GM21619 (cell line): Measurements from ENCODE around the gene RNF32.
"Not testable (repeated sequence)": the region's sequence is repeated elsewhere in the genome, so short reads cannot be mapped to it uniquely, and the experiment has no call there.

ENCODE experiments used
- ATAC-seq: cut with Tn5 transposase; IDR thresholded peaks from one replicate; pipeline ENCODE4 v1.9.1; 2021; ENCODE audit not compliant: unreplicated experiment

RNF32 gene

GRCh38 chr7:156673454-156673853 lies 32.9 kb downstream of the RNF32 start:
- no peak for ATAC-seq

- no peak for ATAC-seq
These were observed 33.3 kb downstream of the RNF32 start for GRCh38 chr7:156673902-156674301.

GRCh38 chr7:156675721-156676120 lies 35.1 kb downstream of the RNF32 start:
- ATAC-seq = no peak

- ATAC-seq = no peak
These were observed 35.7 kb downstream of the RNF32 start for GRCh38 chr7:156676263-156676662.

GRCh38 chr7:156677374-156678054 lies 36.9 kb downstream of the RNF32 start:
- no peak for ATAC-seq

GRCh38 chr7:156680281-156680680 lies 39.7 kb downstream of the RNF32 start:
- ATAC-seq = no peak

DNA sequence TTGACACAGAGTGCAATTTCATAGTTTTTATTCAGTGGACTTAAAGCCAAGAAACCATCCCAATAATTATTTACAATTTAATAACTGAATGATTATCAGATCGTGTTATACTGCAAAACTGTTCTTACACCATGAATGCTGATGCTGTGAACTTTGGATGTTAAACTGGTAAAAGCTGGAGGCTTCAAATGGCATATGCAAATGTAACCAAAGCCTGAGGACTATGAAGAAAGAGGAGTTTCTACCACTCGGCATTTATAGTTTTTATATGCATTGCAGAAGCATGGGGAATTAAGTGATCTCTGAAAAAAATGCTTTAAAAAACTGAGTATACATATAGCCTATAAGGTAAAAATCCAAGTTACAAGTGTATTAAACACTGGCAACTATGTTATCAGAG lies 42.4 kb downstream of the RNF32 start:
- ATAC-seq = no peak

- no peak for ATAC-seq
These were observed 43.7 kb downstream of the RNF32 start for GRCh38 chr7:156684251-156684650.

DNA sequence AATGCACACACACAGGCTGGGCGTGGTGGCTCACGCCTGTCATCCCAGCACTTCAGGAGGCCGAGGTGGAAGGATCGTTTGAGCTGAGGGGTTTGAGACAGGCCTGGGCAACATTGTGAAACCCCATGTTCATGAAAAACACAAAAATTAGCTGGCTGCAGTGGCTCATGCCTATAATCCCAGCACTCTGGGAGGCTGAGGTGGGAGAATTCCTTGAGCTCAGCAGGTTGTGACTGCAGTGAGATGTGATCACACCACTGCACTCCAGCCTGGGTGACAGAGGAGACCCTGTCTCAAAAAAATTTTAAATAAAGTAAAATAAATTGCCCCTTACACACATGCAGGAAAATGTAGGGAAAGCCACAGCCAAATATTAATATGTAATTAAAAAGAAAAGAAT lies 44.1 kb downstream of the RNF32 start:
- no peak for ATAC-seq

- ATAC-seq = no peak
These were observed 51.2 kb downstream of the RNF32 start for GRCh38 chr7:156691764-156692163.

GRCh38 chr7:156692849-156693248 lies 52.3 kb downstream of the RNF32 start:
- no peak for ATAC-seq

DNA sequence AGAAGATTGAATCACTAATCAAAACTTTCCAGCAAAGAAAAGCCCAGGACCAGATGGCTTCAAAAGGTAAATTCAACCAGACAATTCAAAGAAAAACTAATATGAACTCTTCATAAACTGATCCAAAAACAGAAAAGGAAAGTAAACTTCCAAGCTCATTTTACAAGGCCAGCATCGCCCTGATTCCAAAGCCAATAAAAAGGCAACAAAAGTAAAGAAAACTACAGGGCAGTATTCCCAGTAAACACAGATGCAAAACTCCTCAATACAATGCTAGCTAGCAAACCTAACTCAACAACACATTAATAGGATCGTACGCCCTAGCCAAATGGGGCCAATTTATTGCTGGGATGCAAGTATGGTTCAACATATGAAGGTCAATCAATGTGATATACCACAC lies 53.1 kb downstream of the RNF32 start:
- ATAC-seq = no peak

DNA sequence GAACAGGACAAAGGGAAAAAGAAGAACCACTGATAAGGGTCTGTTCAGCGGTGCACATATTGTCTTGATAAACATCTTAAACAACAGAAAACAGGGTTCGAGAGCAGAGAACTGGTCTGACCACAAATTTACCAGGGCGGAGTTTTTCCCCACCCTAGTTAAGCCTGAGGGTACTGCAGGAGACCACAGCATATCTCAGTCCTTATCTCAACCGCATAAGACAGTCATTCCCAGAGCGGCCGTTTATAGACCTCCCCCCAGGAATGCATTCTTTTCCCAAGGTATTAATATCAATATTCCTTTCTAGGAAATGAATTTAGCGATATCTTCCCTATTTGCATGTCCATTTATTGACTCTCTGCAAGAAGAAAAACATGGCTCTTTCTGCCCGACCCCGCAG lies 56.7 kb downstream of the RNF32 start:
- ATAC-seq = not testable (repeated sequence)

- not testable (repeated sequence) for ATAC-seq
These were observed 57.9 kb downstream of the RNF32 start for GRCh38 chr7:156698512-156698911.

- not testable (repeated sequence) for ATAC-seq
These were observed 61.2 kb downstream of the RNF32 start for GRCh38 chr7:156701787-156702186.

GRCh38 chr7:156702399-156702798 lies 61.8 kb downstream of the RNF32 start:
- no peak for ATAC-seq

GRCh38 chr7:156703209-156703608 lies 62.6 kb downstream of the RNF32 start:
- no peak for ATAC-seq

DNA sequence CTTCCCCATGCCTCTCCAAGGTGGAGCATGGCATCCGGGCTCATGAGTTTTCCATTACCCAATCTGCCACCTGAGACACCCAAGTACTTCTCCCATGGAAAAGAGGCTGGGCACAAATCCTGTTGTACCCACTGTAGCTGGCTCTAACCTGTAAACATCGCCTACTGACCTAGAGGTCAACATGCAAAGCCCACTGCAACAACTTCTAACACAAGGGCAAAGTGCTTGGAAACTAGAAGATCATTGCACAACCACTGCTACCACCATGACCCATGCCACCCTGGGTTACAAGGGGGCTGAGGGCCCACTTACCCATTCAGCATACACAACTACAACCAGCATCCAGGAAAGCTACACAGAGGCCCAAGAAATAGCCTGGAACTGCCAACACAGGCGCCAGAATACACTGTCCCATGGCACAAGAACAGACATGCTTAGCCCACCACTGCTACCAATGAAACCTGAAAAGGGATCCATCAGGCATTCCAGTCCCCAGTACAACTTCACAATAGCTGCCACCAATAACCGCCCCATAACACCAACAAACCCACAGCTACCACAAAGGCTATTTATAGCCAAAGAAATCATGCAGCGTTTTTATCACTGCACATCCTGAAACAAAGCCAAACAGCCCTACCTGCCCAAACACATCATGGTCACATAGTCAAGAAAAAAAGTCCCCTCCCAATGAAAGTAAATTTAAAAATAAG lies 63.4 kb downstream of the RNF32 start:
- ATAC-seq = no peak

GRCh38 chr7:156722043-156722826 lies 81.7 kb downstream of the RNF32 start:
- ATAC-seq = no peak

GRCh38 chr7:156725073-156725472 lies 84.5 kb downstream of the RNF32 start:
- no peak for ATAC-seq

DNA sequence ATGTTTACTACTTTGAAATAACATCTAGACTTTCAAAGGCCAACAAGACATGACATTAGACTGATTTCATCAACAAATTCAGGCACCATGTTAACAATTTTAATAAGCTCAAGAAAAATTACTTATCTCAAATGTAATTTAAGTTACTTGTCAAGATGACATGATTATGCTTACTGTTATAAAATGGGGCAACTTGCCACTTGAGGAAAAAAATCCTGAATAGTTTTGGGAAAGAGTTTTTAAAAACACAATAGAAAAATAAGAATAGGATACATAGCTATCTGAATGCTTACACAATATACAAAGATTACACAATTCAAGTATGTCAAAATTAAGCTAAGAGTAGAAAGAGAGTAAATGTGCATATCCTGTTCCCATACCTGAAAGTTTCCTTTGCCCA lies 85.4 kb downstream of the RNF32 start:
- ATAC-seq = no peak
